ENCODE data around the gene LENEP.

The LENEP gene

DNA sequence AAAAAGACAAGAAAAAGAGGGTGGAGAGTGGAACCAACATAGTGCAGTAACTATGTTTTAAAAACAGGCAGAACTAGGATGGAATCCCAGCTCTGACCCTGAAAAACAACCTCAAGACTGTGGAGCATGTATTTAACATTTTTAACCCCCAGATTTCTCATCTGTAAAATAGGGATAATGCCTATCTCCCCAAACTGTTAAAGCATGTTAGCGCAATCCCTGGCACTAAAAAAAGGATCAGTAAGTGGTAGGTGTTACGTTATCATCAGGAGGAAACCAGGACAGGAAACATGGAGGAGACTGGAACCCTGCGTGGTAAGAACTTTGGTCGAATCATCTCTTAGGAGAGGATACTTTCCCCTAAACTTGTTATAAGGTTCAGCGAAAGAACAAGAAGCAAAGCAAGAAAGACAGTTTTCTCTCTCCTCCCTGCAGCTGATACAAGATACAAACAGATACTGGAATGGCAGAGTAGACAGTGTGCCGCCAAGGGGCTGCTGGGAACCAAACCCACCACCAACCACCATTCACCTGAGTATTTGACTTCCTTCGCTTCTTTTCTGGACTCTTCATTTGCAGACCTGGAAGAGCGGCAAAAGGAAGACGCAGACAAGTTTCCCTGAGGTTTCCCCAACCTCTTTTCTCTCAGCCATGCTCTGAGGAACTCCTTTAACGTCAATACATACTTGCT, 32.8 kb upstream of the LENEP start:
- no peak for DNase-seq (ENCODE audit: low read depth)

DNA sequence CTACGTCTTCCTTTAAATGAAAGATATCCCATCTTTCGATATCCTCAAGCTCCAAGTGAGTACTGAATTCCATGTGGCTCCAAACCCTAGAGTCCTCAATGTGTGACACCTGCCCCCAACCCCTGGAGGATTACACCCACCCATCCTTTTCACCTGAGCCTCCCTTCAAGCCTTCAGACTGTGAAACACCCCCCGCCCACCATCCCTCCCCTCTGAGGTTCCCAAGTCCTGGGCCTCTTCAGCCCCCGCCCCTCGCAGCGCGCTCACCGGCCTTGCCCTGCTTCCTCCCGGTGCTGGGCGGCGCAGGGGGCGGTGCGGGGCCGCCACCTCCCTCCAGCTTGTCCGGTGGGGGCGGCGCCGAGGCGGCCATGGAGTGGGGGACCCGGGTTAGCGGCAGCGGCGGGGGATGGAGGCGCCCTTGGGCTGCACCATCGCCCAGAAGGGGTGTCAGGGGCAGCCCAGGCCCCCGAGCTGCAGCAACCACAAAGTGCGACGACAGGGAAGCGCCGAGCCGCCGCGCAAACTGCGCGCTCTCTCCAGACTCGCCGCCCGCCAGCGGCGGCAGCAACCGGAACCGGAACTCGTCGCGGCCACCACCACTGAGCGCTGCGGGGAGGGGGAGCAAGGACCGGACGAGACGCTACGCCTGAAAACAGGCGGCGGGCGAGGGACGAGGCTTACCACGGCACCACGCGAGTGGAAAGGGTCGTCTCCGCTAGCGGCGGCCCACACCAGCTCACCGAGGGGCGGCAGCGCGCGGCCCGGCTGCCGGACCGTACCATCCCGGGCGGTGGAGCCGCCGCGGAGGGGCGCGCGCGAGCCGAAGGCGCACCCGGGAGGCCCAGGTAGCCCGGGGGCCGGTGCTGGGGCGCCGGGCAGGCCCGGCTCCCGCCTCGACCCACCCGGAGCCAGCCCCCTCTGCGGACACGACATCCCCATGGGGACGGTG, 31.9 kb upstream of the LENEP start, which contains the start of gene PYGO2:
Gene PYGO2 (minus strand): TSS at position 576 of the 949 bp plus-strand sequence. CDS start 206 bp downstream, at position 370.
- peak; percentile 76 for DNase-seq (ENCODE audit: low read depth)

- no peak for DNase-seq (ENCODE audit: low read depth)
Observed at GRCh38 chr1:154962156-154962749, 31.1 kb upstream of the LENEP start.

DNA sequence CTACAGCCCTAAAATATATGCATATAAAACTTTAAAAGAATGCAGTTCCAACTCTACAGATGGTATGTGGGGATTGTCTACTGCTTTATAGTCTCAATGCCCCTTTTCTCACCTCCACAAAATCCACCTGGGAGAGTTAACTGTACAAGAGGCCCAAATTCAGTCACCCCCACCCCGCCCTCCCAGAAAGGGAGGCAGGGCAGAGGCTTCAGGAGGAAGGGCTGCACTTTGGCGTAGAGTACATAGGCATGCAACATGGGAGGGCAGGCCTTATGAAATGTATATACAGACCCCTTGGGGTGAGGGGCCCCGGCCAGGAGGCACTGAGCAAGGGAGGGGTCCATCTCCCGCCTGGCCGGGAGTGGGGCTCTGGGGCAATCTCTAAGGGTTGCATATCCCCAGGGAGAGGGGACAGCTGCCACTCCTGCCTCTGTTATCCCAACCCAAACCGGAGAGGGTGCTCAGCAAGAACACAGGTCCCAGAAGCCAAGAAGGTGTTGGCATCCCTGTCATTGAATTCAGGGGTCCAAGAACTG, 30.5 kb upstream of the LENEP start:
- no peak for DNase-seq (ENCODE audit: low read depth)

GRCh38 chr1:154963643-154964042, 29.7 kb upstream of the LENEP start:
- DNase-seq (ENCODE audit: low read depth) = no peak

GRCh38 chr1:154964359-154964758, 29.0 kb upstream of the LENEP start:
- DNase-seq (ENCODE audit: low read depth) = no peak

DNA sequence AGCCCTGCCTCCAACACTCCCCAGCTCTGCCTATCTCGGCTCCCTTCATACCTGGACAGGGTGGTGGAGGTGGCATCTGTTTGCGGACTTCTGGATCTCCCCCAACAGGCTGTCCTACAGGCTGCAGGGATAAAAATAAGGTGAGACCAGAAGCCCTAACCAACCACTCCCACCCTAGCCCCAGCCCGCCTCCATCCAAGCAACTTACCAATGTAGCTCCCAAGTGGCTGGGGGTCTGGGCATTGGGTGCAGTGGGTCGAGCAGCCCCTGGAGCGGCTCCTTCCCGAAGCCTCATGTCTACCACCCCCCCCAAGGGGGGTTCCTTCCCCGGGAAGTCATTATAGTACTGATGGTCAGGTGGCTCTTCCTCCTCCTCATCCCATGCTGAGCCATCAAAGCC, 27.3 kb upstream of the LENEP start:
- DNase-seq (ENCODE audit: low read depth) = no peak

DNA sequence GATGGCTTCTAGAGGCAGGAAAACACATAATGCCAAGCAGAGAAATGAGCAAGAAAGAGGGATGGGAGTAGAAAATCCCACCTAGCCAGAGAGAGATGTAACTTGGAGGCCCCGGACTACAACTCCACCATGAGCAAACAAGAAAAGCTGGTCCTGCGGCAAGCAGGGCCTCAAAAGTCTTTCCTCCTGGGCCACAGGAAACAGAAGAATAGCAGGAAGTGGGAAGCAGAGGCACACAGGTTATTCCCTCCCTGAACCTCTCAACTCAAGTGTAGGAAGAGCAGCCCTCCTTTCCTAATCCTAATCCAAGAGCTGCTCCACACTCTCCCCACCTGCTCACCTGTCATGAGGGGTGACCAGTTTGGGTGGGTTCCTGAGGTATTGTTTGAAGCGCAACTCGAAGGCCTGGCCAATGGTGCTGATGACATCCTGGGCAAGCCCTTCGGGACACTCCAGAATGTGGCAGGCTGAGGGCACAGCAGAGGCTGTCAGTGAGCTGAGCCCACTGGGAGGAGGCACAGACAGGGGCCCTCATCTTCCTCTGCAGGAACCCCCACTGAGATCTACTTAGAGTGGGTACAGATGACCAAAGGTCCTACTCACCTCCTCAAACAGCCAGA, 25.9 kb upstream of the LENEP start:
- DNase-seq (ENCODE audit: low read depth) = no peak

GRCh38 chr1:154968731-154969130, 24.7 kb upstream of the LENEP start:
- no peak for DNase-seq (ENCODE audit: low read depth)

DNA sequence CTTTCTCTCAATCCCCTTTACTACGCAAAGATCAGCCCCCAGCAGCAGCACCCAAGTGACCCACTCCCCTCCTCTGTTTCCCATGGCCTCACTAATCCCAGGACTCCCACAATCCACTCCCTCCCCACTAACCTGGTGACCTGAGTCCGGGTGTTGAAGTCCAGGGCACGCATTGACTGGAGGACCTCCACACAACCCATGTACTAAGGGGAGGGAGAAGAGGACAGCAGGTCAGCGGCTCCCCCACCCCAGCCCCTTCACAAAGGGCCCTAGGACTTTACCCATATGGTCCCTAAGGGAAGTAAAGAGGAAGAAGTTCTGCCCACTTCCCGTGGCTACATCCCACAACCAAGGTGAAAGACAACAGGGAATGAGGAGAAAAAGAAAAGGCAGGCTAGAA, 24.1 kb upstream of the LENEP start:
- DNase-seq (ENCODE audit: low read depth) = no peak

DNA sequence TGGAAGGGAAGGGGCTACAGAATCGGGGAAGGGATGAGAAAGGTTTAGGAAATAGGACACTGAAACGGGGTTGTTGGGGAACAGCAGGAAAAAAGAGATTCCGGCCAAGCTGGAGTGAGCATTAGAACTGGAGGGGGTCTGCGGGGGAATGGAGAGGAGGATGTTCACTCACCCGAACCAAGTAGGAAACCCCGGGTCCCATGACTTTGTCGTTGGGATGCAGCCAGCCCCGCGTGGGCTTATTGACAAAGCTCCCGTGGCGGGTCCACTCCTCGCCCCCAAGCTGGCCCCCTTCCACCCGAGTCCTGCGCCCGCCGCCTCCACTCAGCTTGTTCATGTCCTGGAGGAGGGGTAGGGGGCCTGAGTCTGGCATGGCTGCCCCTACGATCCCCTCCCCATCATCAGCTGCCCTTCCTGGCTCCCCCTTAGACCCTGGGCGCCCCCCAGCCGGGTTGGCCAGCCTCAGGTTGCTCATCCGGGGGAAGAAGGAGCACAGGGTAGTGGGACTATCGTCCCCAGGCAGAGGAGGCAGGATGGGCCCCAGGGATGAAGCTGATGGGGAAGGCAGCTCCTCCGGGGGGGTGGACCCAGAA, 23.4 kb upstream of the LENEP start:
- no peak for DNase-seq (ENCODE audit: low read depth)

GRCh38 chr1:154970631-154971340, 22.6 kb upstream of the LENEP start, which contains the start of gene SHC1:
Gene SHC1 (minus strand): TSS chr1:154970747. CDS start chr1:154970526, 221 bp downstream.
- DNase-seq (ENCODE audit: low read depth) = no peak

DNA sequence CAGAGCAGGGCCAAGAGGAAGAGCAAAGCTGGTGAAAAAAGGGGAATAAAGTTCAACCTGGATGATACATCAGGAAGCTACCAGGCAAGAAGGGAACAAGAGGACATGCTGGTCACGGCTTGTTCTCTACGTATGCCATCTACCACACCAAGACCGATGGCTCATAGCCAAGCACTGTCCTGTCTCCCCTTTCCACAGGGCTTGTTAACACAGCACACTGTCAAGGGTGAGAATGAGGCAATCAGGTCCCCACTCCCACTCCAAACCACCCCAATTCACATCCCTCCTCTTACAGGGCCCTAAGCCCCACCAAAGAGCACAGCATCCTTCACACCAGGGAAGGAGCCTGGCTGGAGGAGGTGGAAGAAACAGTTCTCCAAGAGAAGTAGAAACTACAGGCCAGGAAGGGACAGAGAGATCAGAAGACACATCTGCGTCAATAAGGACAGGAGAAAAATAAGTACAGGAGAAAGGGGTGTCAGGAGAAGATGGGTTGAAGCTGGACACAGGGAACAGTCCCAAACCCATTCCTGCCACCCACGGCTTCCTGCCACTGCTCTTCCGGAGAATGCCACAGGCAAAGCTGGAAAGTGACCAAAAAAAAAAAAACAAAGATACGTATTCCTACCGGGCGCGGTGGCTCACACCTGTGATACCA, 21.9 kb upstream of the LENEP start:
- DNase-seq (ENCODE audit: low read depth) = no peak

GRCh38 chr1:154972213-154972516, 21.2 kb upstream of the LENEP start:
- no peak for DNase-seq (ENCODE audit: low read depth)

DNA sequence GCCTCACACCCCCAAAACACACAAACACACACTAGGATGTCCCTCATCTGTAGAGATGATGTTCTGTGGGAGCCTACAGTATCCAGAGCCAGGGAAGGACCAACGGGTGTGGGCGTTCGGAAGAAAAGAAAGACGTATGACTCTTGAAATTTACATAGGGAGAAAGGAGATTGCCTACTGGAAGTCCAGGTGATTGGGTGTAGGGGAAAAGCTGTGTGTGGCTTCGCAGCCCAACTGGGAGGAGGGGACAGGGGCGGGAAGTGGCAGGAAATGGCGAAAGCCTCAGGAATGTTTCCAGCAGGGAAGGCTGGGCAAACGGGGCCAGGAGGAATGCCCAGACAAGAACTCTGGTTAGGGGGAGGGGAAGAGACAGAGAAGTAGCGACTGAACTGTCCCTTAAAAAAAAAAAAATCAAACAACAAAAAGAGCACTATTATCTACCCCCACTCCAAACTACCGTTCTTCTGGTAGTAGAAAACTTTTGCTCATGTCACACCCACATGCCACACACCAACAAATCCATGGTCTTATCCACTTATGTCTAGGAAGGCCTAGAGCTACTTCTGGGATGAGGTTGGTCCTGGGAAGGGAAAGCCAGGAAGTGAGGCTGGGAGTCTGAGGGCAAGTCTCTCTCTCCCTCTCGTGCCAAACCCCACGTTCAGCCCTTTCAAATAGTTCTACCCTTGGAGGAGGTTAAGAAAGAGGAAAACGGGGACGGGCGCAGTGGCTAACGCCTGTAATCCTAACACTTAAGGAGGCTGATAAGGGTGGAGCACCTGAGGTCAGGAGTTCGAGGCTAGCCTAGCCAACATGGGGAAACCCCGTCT, 20.7 kb upstream of the LENEP start:
- no peak for DNase-seq (ENCODE audit: low read depth)

GRCh38 chr1:154973344-154974101, 19.9 kb upstream of the LENEP start:
- DNase-seq (ENCODE audit: low read depth) = peak; percentile 86

- peak; percentile 91 for DNase-seq (ENCODE audit: low read depth)
Observed at GRCh38 chr1:154974102-154974807, 19.1 kb upstream of the LENEP start, which contains the start of gene CKS1B. Gene CKS1B (plus strand): TSS chr1:154974681. CDS start chr1:154974746, 65 bp downstream.

DNA sequence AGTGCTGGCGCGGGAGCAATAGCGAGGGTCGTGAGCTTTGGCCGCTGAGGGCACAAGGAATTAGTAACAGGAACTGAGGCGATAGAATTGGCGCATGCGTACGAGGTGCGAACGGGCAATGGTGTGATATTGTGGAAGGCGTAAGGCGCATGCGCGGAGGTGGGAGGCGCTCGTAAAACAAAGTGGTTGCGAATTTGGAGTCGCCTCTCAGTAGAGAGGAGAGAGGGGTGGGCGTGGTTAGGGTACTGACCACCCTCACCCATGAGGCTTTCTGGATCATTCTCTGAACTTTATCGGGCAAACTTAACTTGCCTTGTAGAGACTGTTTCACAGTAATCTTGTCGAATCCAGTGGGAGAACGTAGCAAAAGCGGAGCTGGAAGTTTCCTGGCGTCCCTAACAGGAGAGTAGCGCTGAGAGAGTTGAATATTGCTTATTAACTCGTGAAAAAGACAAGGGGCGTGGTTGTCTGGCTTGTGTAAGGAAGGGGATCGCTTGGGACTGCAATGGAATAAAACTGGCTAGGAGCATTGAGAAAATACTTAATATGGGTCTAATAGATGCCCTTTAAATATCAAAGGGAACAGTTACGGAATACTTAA, 18.5 kb upstream of the LENEP start:
- peak; percentile 87 for DNase-seq (ENCODE audit: low read depth)

Measured in stimulated activated CD8-positive, alpha-beta memory T cell treated with anti-CD3 and anti-CD28 coated beads, Interleukin-4, amount 100 ng/mL, for 24 hours (primary cell).